Activated T-cell treated with anti-CD3 and anti-CD28 coated beads, Interleukin-2, amount 50 U/mL, for 24 hours (primary cell): ENCODE results near the gene ASCL5.

ENCODE experiments used
- DNase-seq: peaks from one replicate; pipeline ENCODE4 v3.0.0-alpha.2; 2020
- H3K27ac Mint-ChIP-seq: 2 replicates; pipeline ENCODE4 v1.8.0; 2020; ENCODE audit warnings: mild to moderate bottlenecking, mixed read lengths
- H3K27me3 Mint-ChIP-seq: 2 replicates; pipeline ENCODE4 v1.8.0; 2020; ENCODE audit warnings: mixed read lengths
- H3K36me3 Mint-ChIP-seq: 2 replicates; pipeline ENCODE4 v1.8.0; 2020; ENCODE audit warnings: low read depth, mixed read lengths
- H3K4me1 Mint-ChIP-seq: 2 replicates; pipeline ENCODE4 v1.8.0; 2020; ENCODE audit warnings: low read depth, mixed read lengths
- H3K4me3 Mint-ChIP-seq: 2 replicates; pipeline ENCODE4 v1.8.0; 2020; ENCODE audit warnings: mild to moderate bottlenecking, moderate library complexity, mixed read lengths
- H3K9me3 Mint-ChIP-seq: 2 replicates; pipeline ENCODE4 v1.8.0; 2020; ENCODE audit warnings: mixed read lengths

ASCL5 gene

GRCh38 chr1:201143726-201144635 lies 17.0 kb upstream of the ASCL5 start:
- H3K36me3 Mint-ChIP-seq: peaks cover 73% of the 10 kb centered on the region
- no peaks in the 10 kb centered on the region for H3K9me3 Mint-ChIP-seq
- H3K27ac Mint-ChIP-seq: no peak overlapping the region
- DNase-seq: peak; percentile 12
- no peak overlapping the region for H3K4me3 Mint-ChIP-seq
- no peaks in the 10 kb centered on the region for H3K4me1 Mint-ChIP-seq
- no peaks in the 10 kb centered on the region for H3K27me3 Mint-ChIP-seq

GRCh38 chr1:201142849-201143725 lies 16.1 kb upstream of the ASCL5 start:
- Mint-ChIP-seq H3K36me3 (peaks cover 71% of the 10 kb centered on the region), H3K4me3 (no peak overlapping the region), H3K9me3 (no peaks in the 10 kb centered on the region), H3K27ac (no peak overlapping the region), H3K4me1 (no peaks in the 10 kb centered on the region), H3K27me3 (no peaks in the 10 kb centered on the region)
- DNase-seq: peak; percentile 13

DNA sequence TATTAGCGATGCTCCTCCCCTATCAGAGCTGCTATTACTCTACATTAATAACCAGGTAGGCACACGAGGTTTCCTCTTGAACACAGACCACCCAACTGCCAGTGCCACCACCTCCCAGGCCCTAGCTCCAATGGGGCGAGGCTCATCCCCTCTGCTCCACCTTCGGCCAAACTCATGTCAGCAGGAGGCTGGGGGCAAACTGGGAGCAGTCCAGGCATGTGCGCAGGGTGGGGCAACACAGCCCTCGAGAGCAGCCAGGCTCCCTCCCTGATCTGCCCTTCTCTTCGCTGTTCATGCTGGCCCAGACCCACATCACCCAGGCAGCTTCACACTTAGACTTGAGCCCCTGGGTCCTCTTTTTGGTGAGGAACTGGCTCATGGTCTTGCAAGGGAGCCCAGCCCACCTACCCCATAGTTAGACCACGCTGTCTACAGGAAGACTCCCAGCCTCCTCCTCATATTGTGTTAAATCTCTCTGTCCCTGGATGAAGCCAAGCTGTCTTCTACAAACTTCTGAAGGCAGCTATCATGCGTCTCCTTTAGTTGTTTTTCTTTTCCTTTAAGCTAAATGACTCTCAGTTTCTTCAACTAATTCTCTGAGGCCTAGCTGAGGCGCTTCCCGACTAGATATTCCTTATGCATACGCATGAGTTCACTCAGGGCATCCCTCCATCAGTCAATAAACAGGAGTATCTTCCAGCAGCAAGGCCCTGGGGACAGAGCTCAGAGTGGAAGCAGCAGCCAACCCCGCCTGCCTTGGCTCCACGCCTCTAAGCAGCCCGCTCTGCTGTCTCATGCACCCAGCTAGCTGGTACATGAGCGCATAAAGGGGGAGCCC lies 15.2 kb upstream of the ASCL5 start:
- Mint-ChIP-seq H3K27me3 (no peaks in the 10 kb centered on the region), H3K27ac (no peak overlapping the region), H3K4me1 (no peaks in the 10 kb centered on the region), H3K4me3 (no peak overlapping the region), H3K36me3 (peaks cover 68% of the 10 kb centered on the region), H3K9me3 (no peaks in the 10 kb centered on the region)
- DNase-seq: peak; percentile 22

DNA sequence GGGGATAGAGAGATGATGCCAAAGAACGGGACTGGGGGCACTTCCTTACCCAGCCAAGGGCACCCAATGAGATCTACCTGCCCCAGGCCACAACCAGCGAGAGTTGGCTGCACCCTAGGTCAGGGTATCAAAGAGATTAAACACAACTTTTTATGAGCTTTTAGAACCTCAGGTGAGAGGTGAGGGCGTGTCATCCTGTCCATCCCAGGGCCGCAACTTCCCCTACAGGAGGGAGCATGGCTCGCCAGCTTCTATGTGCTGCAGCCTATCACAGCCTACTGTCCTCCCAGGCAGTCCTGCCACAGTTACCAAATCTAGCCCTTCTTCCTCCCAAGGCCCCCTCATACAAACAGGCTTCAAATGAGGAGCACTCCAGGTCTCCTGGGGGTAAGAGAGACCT lies 14.4 kb upstream of the ASCL5 start:
- DNase-seq: peak; percentile 12
- H3K4me3 Mint-ChIP-seq: no peak overlapping the region
- no peaks in the 10 kb centered on the region for H3K4me1 Mint-ChIP-seq
- H3K36me3 Mint-ChIP-seq: peaks cover 64% of the 10 kb centered on the region
- no peaks in the 10 kb centered on the region for H3K27me3 Mint-ChIP-seq
- no peaks in the 10 kb centered on the region for H3K9me3 Mint-ChIP-seq
- H3K27ac Mint-ChIP-seq: no peak overlapping the region

DNA sequence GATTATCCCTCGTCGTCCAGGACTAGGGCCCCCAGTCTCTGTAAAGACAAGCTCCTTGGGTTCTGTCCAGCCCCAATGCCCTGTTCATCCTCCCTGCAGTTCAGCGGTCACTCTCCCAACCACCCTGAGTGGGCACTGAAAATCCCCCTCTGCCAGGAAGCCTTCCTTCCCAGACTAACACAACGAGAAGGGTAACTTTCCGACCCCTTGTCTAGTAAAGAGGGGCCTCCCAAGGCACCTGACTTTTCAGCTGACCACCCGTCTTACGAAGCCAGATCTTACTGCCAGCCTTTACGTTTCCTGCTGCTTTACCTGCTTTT lies 13.9 kb upstream of the ASCL5 start:
- H3K9me3 Mint-ChIP-seq: no peaks in the 10 kb centered on the region
- no peak overlapping the region for H3K27ac Mint-ChIP-seq
- peak; percentile 12 for DNase-seq
- peaks cover 60% of the 10 kb centered on the region for H3K36me3 Mint-ChIP-seq
- H3K4me1 Mint-ChIP-seq: no peaks in the 10 kb centered on the region
- H3K4me3 Mint-ChIP-seq: no peak overlapping the region
- H3K27me3 Mint-ChIP-seq: no peaks in the 10 kb centered on the region

DNA sequence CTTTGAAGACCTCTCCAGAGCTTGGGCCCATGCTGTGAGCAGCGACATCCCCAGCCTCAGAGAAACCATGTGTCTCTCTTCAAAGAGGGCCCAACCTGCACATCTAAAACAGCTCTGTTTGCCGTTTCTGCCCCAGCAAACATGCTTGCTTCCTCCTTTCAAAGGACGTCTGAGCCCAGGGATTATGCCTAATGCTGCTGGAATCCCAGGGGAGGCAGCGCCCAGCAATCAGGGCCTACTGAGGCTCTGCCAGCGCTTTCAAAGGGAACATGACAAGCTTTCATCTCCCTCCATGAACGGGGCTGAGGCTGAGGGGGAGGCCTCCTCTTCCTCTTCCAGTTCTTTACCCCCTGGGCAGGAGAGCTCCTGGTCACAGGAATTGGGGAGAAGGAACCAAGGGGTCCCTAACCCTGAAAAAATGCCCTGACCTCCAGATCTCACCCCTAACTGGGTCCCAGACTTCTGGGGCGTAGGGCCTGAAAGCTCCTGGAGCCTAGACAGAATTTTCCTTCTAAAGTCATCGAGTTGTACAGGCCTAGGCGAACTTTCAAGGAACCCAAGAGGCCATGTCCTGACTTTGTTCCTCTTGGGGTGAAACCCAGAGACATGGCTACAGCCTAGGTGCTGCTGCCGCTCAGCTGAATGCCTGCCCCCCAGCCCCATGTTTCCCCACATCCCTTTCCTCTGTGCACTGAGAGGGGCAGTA lies 13.4 kb upstream of the ASCL5 start:
- no peaks in the 10 kb centered on the region for H3K27me3 Mint-ChIP-seq
- H3K4me1 Mint-ChIP-seq: no peaks in the 10 kb centered on the region
- H3K9me3 Mint-ChIP-seq: no peaks in the 10 kb centered on the region
- H3K27ac Mint-ChIP-seq: no peak overlapping the region
- H3K4me3 Mint-ChIP-seq: no peak overlapping the region
- H3K36me3 Mint-ChIP-seq: peaks cover 59% of the 10 kb centered on the region
- DNase-seq: peak; percentile 2

- no peak for DNase-seq
- Mint-ChIP-seq H3K4me1 (no peaks in the 10 kb centered on the region), H3K9me3 (no peaks in the 10 kb centered on the region), H3K4me3 (no peak overlapping the region), H3K27ac (no peak overlapping the region), H3K36me3 (peaks cover 56% of the 10 kb centered on the region), H3K27me3 (no peaks in the 10 kb centered on the region)
Measured at GRCh38 chr1:201139756-201140155, 12.8 kb upstream of the ASCL5 start.

GRCh38 chr1:201139306-201139705 lies 12.3 kb upstream of the ASCL5 start:
- Mint-ChIP-seq H3K27me3 (no peaks in the 10 kb centered on the region), H3K27ac (no peak overlapping the region), H3K4me1 (no peaks in the 10 kb centered on the region), H3K4me3 (no peak overlapping the region), H3K9me3 (no peaks in the 10 kb centered on the region), H3K36me3 (peaks cover 52% of the 10 kb centered on the region)
- no peak for DNase-seq

DNA sequence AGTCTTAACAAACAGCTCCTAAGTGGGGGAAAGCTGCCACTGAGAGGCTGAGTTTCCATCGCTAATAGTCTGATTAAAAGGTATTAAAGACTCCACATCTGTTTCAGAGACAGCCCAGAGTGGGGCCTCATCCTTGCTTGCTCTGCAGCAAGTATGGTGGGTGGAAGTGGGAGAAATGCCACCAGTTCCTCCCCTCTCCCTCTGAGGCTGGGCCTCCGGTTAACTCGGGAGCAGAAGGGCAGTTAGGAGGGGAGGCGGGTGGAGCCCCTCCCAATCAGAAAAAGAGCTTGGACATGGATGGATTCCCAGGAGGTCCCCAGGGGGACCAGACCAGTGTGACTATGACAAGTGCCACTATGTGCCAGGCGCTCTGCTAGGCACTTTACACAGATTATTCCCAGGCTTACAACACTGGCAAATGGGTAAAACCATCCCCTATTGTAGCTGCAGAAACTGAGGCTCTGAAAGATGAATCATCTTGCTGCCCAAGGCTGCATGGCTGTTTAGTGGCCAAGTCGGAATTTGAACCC lies 11.4 kb upstream of the ASCL5 start:
- Mint-ChIP-seq H3K36me3 (peaks cover 45% of the 10 kb centered on the region), H3K4me3 (no peak overlapping the region), H3K27me3 (no peaks in the 10 kb centered on the region), H3K9me3 (no peaks in the 10 kb centered on the region), H3K27ac (no peak overlapping the region), H3K4me1 (no peaks in the 10 kb centered on the region)
- no peak for DNase-seq

- no peak for DNase-seq
- H3K9me3 Mint-ChIP-seq: no peaks in the 10 kb centered on the region
- H3K36me3 Mint-ChIP-seq: peaks cover 39% of the 10 kb centered on the region
- H3K4me1 Mint-ChIP-seq: no peaks in the 10 kb centered on the region
- no peaks in the 10 kb centered on the region for H3K27me3 Mint-ChIP-seq
- H3K27ac Mint-ChIP-seq: no peak overlapping the region
- H3K4me3 Mint-ChIP-seq: no peak overlapping the region
Measured at GRCh38 chr1:201137579-201138310, 10.8 kb upstream of the ASCL5 start.

GRCh38 chr1:201137024-201137392 lies 10.0 kb upstream of the ASCL5 start:
- Mint-ChIP-seq H3K27ac (no peak overlapping the region), H3K9me3 (no peaks in the 10 kb centered on the region), H3K4me3 (no peak overlapping the region), H3K4me1 (no peaks in the 10 kb centered on the region), H3K36me3 (peaks cover 33% of the 10 kb centered on the region), H3K27me3 (no peaks in the 10 kb centered on the region)
- DNase-seq: no peak

- DNase-seq: no peak
- peaks cover 28% of the 10 kb centered on the region for H3K36me3 Mint-ChIP-seq
- no peaks in the 10 kb centered on the region for H3K9me3 Mint-ChIP-seq
- no peak overlapping the region for H3K4me3 Mint-ChIP-seq
- no peaks in the 10 kb centered on the region for H3K4me1 Mint-ChIP-seq
- H3K27ac Mint-ChIP-seq: no peak overlapping the region
- H3K27me3 Mint-ChIP-seq: no peaks in the 10 kb centered on the region
Measured at GRCh38 chr1:201136355-201137023, 9.5 kb upstream of the ASCL5 start.

- DNase-seq: no peak
- no peaks in the 10 kb centered on the region for H3K9me3 Mint-ChIP-seq
Measured at GRCh38 chr1:201134405-201134804, 7.4 kb upstream of the ASCL5 start.

More at GRCh38 chr1:201134405-201134804, 7.4 kb upstream of the ASCL5 start:
- H3K27me3 Mint-ChIP-seq: no peaks in the 10 kb centered on the region
- no peaks in the 10 kb centered on the region for H3K4me1 Mint-ChIP-seq
- no peak overlapping the region for H3K4me3 Mint-ChIP-seq
- H3K27ac Mint-ChIP-seq: no peak overlapping the region
- peaks cover 16% of the 10 kb centered on the region for H3K36me3 Mint-ChIP-seq
